Stimulated activated CD8-positive, alpha-beta memory T cell treated with anti-CD3 and anti-CD28 coated beads, Interleukin-15, amount 100 ng/mL, for 24 hours (primary cell): ENCODE measurements around the gene PAX5.

Experiments used
- DNase-seq: peaks from one replicate; pipeline ENCODE4 v3.0.0-alpha.2; 2020; ENCODE audit warnings: low read depth

PAX5 gene

DNA sequence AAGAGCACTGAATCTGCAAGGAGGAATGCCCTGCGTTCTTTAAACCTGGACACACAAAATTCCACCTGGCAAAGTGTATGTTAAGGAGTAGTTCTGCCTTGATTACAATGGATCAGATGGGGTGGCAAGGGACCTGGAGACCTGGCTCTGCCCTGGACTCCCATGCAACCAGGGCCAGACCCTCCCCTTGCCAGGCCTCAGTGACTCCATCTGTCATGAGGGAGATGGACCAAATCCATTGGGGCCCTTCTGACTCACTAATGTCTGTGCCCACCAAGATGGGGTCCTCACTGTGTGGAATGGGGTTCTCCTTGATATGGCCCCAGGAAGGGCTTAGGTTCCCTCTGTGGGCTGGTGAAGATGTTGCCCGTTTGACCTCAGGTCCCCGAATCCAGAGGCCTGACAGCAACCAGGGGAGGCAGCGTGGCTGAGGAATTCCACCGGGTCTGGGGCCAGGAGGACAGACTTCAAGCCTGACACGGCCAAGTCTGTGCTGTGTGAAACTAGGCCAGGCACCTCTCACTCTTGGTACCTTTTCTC, 100.3 kb downstream of the PAX5 start:
- no peak for DNase-seq

DNA sequence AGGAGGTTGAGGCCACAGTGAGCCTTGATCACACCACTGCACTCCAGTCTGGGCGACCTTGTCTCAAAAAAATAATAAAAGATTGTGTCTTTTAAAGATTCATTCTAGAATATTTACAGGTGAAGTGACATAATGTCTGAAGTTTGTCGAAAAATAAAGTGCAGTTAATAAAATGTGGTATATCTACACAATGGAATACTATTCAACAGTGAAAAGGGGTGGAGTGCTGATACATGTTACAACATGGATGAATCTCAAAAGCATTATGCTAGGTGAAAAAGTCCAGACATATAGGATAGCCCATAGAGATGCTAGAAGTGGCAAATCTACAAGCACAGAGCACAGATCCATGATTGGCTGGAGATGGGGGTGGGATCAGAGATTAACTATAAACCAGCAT, 101.9 kb downstream of the PAX5 start:
- DNase-seq, result no peak

DNA sequence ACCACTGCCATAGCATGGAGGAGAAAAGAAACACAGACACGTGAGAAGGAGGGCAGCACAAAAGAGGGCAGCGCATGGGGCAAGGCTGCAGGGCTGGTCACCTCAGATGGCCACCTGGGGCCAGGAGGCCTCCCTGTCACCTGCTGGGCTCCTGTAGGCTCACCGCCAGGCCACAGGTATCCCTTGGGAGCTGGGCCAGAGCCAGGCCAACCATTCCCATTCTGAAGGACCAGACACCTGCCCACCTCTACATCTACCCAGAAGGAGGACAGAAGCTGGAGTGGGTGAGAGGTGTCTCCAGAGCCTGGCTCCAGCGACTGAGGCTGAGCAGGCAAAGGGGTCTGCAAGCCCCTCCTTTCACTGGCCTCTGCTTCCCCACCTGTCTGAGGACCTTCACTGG, 103.1 kb downstream of the PAX5 start:
- no peak for DNase-seq

DNA sequence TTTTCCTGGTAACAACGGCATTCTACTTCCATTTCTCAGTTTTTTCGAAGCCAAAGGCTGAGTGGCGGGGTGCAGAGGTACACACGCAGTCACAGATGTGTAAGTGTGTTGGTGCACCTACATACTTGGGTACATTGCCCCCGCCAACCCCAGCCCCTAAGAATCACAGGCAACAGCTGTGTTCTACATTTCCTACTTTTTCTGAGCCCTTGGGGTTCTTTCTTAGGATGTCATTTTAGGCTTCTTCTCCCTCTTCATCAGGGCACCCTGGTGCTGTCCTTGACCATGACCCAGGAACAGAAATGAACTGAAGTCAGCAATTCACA, 104.8 kb downstream of the PAX5 start:
- DNase-seq, result no peak

DNA sequence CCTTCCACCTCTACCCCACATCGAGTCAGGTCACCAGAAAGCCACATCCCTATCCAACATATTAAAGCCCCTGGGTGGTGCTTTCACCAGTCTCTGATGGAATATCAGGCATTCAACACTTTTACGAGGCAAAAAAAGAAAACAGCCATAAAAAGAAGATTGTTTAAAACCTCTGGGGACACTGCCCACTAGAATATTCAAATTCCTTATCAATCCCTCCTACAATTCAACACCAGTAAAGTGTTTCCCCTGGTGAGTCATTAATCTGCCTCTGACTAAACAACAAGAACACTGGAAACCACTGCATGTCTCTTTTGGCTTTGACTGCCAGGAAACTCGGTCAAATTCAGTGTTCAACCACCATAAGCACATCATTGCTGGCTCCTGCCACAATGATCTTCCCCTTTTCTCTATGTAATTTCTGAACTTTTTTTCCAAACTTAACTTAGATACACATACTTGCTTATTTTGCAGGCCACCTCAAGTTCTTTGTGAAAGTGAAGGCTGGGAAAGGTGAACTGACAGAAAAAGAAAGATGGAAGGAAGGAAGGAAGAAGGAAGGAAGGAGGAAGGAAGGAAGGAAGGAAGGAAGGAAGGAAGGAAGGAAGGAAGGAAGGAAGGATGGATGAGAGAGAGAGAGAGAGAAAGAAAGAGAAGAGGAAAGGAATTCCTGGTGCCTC, 105.3 kb downstream of the PAX5 start:
- DNase-seq, result no peak

DNA sequence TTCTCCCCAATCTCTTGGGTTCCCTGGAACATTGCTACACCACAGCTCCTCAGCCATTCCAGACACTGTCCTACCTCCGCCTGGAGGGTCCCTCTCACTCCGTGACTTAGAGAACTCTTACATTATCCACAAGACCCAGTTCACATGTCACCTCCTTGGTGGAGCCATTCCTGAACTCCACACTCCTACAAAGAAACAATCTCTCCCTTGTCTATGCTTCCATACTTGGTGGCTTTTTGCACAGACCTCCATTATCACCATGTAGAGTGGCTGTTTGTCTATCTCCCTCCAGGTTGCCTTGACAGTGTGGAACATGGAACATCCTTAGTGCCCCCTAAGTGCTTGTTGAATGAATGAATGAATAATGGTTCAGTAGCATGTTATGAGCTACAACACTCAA, 105.9 kb downstream of the PAX5 start:
- DNase-seq, result no peak

DNA sequence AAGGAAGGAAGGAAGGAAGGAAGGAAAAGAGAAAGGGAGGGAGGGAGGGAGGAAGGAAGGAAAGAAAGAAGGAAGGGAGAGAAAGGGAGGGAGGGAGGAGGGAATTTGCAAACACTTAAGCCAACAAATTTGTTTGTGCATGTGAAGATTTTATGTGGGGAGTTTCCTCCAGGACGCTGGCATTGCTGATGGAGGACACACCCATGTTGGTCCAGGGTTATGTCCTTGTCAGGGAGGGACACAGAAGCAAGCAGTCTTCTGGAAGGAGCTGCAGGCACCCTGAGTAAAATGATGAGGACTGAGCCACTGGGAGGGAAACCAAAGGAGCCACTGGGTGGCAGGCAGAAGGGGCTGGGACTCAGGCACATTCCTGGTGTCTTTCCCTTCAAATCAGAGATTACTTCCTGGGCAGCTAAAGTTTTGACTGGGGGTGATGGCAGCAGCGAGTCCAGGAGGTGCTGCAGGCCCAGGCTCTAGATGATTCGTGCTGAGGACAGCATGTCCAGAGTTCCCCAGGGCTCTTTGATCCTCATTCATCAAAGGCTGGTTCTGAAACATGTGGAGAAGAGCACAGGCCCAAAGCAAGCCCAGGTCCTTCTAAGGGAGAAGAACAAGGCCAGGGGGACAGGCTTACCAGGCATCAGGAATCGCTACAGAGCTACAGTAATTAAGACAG, 109.2 kb downstream of the PAX5 start:
- no peak for DNase-seq

DNA sequence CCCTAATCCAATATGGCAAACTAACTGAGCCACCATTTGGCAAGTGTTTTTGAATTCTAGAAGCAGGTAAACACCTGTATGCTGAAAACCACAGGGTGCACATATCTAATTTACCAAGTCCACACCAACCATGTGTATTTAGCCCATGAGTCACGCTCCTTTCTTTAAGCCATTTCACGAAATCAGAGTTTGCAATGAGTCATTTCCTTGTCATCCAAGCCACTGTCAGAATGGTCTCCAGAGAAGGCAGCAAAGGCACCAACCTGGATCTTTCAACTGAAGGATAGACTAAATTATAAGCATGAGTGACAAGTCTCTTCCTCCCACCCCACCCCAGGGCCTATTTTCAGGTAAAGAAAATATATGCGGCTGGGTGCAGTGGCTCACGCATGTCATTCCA, 110.0 kb downstream of the PAX5 start:
- no peak for DNase-seq

DNA sequence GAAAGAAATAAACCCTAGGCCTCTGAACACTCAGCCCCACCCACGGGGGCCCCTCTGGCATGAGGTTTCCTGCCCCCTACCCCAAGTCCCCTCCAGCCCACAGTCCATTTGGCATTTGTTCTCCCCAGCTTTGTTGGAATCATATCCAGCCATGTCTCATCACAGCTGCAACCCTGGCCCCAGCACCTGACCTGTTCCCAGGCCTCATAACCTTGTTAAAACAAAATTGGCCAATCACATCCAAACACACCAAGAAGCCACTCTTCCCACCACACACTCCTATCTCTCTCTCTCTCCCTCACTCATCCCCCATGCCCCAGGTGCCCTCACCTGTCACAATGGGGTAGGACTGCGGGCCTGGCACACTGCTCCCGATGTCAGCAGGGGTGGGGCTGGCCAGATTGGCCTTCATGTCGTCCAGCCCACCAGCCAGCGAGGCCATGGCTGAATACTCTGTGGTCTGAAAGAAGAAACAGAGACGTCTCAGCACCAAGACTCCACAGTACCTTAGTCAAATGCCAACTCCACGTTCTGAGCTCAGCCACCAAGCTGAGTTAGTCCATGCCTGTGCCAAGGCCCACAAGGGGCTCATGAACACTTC, 110.9 kb downstream of the PAX5 start:
- DNase-seq, result no peak

DNA sequence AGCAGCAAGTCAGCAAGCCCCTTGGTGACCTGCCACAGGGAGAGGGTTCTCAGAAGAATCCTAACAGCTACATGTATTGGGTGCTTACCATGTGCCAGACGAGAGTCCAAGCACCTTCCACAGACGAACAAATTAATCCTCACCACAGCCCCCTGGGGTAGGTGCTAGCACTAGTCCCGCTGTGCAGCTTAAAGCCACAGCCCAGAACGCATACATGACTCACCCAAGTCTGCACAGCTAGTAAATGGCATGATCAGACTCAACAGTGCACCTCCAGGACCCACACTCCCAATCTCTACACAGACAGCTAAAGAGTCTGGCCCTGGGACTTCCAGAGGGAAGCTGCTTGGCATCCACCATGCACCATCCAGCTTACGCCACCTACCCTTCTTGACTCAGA, 111.5 kb downstream of the PAX5 start:
- DNase-seq, result no peak

DNA sequence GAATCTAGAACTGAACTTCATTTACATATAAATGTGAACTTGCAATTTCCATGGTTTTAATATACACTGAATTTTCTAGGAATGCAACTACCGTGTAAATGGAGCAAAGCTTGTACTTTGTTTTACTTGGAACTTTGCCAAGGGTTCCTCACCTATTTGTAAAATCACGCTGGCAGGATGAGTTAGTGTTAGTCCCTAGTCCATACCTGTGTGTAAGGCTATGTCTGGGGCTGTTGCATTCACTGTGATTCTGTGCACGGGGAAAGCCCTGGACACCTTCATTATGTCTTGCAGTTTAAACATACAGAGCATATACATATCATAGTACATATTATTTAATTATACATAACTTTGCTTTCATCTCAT, 119.9 kb downstream of the PAX5 start:
- DNase-seq, result no peak

DNA sequence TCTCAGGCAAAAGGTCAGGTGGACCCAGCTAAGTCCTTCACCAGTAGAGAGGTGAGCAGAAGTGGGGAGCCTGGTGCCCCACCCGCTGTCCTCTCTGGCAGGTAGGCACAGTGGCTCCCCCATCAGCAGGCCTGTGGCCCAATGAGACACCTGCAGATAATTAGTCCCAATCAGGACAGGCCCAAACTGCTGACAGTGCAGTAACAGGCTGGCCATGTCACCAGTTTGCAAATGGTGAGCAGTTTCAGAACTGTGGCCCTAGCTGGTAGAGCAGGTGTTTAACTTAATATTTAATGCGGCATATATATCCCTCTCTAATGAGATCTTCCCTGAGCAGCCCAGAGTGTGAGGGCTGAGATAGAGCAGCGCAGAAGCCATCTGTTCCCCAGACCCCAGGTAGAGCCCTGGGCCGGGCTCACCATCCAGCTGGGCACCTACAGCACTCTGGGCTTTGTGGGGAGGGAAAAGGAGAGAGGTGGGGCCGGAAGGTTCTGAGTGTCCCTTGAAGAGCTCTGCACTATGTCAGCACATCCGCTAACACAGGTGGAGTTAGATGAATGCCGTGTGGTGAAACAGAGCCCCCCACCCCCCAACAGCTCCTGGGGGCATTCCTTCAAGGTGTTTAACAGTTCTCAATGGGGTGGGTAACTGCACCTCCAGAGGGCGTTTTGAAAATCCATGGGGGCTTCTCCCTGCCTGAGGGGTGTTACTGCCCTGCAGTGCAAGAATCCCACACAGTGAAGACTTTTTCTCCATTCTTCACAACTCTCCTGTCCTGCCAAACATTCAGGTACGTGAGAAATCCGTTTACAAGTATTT, 120.5 kb downstream of the PAX5 start:
- DNase-seq, result no peak

DNA sequence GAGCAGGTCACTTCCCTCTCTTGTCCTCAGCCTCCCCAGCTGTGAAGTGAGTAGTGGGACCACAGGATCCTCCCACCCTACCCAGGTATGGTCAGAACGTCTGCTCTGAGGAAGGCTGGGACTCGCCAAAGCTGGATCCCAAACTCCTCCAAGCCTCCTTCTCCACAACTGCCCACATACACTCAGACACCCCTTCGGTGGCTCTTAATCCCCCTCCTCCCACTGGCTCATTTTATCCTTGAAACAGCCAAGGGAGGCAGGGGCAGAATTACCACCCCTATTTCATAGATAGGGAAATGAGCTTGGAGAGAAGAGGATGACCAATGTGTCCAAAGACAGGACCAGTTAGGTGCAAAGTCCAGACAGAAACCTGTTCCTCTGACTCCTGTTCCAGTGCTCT, 121.4 kb downstream of the PAX5 start:
- DNase-seq, result no peak

DNA sequence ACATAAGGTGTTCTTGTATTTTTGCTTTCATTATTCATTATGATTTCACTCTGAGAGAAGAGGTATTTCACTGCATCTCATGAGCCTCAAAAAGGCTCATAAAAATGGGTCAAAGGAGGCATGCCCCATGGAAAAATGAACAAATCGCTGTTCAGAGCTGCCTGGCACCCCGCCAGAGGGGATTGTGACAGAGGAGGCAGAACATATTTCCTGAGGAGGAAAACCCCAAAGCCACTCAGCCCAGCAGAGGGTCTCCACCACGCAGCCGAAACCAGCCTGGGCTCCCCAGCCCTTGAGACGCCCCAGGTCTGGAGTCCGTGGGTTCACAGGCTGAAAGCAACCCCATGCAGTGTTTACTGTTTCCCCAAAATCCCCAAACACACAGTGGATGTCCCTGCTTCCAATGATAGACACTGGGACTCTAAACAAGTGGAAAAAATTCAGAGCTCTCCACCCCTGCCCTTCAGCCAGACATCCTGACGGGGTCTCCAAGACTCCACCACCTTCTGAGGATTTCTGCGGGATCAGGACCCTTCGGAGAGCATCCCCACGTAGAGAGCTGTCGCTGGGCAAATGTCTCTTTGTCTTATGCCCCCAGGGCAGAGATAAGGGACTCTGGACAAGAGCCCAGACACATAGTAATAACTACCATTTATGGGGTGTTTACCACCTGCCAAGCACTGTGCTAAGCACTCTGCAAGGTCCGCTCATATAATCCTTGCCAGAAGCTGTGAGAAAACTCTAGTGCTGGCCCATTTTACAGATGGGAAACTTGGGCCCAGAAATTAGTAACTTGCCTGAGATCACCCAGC, 122.3 kb downstream of the PAX5 start:
- DNase-seq, result no peak

DNA sequence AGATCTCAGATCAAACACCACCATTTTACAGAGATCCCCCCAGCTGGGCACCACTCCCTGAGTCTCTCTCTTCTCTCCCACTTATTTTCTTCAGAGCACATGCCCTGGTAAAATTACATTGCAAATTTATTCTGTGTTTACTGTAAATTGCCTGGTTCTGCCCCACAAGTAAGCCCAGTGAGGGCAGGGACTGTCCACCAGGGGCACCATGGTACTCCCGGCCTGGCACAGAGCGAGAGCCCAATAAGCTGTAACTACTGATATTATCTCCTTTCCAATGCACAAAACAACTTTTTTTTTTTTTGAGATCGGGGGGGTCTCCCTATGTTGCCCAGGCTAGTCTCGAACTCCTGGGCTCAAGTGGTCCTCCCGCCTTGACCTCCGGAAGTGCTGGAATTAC, 123.0 kb downstream of the PAX5 start:
- no peak for DNase-seq

DNA sequence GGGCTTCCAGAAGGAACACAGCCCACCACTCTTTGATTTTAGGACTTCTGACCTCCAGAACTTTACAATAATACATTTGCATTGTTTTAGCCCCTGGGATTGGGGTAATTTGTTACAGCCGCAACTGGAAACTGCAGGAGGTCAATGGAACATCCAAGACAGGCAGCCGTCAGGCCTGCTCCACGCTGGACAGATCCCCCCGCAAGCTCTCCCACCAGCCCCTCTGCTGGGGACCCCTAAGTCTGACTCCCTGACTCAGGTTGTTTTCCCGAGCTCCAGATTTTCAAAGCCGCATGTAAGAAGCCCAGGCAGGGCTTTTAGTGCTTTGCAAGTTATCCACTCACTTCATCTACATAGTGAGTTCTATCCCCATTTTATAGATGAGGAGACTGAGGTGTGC, 127.6 kb downstream of the PAX5 start:
- no peak for DNase-seq

DNA sequence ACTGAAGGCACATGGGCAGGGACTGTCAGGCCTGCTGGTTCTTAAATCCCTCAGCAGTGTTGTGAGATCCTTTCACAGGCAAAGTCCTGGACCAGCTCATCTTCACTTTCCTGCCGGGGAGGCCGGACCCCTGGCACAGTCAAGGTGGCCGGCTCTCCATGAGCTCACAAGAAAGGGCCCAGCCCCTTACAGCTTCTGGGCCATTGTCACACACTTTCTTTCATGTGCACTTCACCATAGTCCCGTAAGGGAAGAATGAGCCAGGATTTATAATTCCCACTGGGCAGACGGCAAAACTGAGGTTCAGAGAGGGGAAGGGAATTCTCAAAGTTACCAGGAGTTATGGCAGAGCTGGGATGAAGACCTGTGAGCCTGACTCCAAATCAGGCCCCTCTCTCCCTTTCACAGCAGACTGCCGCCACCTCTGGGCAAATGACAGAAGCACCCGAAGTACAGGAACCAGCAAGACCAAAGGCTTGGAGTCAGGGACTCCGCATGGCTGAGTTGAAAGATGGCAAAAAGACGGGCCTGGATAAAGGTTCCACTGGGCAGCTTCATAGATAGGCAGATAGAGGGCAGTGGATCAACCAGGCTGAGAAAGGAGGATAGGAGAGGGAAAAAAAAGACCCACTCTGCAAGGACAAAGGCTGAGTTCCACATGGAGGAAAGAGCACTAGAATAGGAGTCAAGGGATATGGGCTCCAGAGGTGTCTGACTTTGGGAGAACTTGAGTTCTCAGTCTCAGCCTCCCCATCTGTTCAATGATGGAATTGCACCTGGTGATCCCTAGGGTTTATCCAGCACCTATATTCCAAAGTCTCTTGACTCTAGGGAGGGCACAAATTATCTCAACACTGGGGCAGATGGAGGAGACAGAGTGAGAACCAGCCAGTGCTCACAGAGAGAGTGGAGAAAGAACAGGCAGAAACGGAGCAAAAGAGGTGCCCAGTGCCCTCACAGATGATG, 128.7 kb downstream of the PAX5 start:
- DNase-seq, result no peak

DNA sequence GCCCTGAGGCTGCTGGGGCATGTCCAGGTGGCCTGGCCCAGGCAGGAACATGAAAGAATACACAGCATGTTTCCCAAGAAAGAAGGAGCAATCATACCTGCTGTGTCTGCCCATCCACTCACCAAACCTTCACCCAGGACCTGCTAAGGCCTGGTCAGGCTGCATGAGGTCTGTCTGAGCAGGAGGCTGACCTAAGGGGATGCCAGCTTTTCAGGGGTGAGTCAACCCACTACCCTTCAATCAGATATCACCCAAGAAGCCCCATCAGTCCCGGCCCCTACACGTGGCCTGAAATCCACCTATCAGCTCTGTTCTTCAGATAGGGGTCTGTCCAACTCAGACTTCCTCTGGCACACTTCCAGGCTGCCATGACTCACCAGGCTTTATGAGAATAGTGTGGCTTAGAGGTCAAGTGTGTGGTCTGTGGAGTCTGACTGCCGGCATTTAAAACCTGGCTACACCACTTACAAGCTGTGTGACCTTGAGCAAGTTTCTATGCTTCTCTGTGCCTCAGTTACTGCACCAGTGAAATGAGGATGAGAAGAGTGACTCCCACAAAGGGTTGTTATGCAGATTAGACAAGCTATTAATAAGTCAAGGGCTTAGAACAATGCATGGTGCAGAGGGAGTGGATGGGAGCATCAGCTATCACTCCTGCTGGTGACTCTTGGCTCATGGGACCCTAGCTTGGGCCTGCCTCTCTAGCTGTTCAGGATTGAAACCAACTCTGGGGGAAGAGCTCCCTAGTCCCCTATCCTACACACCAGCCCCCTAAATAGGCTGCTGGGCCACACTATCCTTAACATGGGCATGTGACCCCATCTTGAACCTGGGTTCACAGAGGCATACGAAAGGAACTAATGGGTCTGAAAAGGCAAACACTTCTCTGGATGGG, 130.3 kb downstream of the PAX5 start:
- no peak for DNase-seq

DNA sequence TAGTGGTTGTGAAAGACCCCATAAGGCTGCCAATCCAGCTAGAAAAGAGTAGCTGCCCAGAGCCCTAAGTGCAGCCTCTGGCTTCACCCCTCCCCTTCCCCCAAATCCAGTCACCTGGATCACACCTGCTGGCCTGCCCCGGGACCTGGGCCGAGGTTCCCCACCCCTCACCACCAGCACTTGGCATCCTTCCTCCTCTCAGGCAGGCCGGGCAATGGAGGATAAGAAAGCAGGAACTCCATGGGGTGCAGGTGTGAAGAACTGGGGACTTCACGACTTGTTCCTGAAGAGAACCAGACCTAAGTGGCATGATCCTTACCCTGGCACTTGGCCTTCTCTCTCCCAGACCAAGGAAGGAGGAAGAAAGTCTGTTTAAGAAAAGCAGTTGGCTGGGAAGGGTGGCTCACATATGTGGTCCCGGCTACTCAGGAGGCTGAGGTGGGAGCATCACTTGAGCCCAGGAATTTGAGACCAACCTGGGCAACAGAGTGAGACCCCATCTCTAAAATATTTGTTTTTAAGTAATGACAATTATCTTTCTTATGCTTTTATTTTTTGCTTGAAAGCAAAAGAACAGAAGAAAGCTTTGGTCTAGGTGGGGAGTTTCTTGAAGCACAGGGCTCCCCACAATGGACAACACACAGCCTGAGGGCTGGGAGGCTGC, 131.1 kb downstream of the PAX5 start:
- DNase-seq, result no peak
